Activated naive CD4-positive, alpha-beta T cell treated with anti-CD3 and anti-CD28 coated beads, Interleukin-2, amount 50 U/mL, for 72 hours (primary cell): ENCODE results near the gene TXNDC11. TPM values are rescaled to one million over a fixed set of nuclear protein-coding genes. Genes with fewer than 3 reads are reported as not detected.

Experiments
- total RNA-seq, 2 donors: library from RNA; stranded (reverse); gene quantifications; one replicate each; pipeline ENCODE4 v1.2.3, GENCODE V29; 2022

Gene TXNDC11
- total RNA-seq, 2 donors from 2014 or later = 26.3 to 32.9 TPM

Other genes with a start within 250 kb of the TXNDC11 start
- gene LITAF, start 155.9 kb downstream of the TXNDC11 start, total RNA-seq = 100 to 1,000 TPM in 1 of 2 donors, 10 to 100 TPM in 1; 91.0 to 112 TPM
- 10 to 100 TPM; 11.0 to 14.4 TPM for gene SNN, start 74.4 kb downstream of the TXNDC11 start, total RNA-seq
- gene ZC3H7A, start 54.4 kb upstream of the TXNDC11 start, total RNA-seq = 100 to 1,000 TPM; 108 to 150 TPM
- 100 to 1,000 TPM; 255 to 326 TPM for gene RSL1D1, start 108.7 kb upstream of the TXNDC11 start, total RNA-seq
- gene GSPT1, start 173.1 kb upstream of the TXNDC11 start, total RNA-seq = 100 to 1,000 TPM; 154 to 181 TPM
- gene NPIPB2, start 199.2 kb upstream of the TXNDC11 start, total RNA-seq = 10 to 100 TPM; 16.5 to 24.5 TPM
- gene TNFRSF17, start 222.4 kb upstream of the TXNDC11 start, total RNA-seq = not detected
- gene SNX29, start 233.9 kb upstream of the TXNDC11 start, total RNA-seq = 10 to 100 TPM; 10.5 to 14.8 TPM